DMS53 (cell line): ENCODE measurements around the gene HEXB.
"Not testable (repeated sequence)": the region's sequence is repeated elsewhere in the genome, so short reads cannot be mapped to it uniquely, and the experiment has no call there.

Source experiments
- DNase-seq: peaks from one replicate; lab custom pipeline; 2025; lab: John Stamatoyannopoulos, UW

The HEXB gene

GRCh38 chr5:74738406-74738805 is 53.4 kb downstream of the HEXB start:
- DNase-seq: no peak

GRCh38 chr5:74748742-74749141 is 63.7 kb downstream of the HEXB start:
- DNase-seq: not testable (repeated sequence)

- no peak for DNase-seq
Observed at GRCh38 chr5:74761241-74761640, 76.2 kb downstream of the HEXB start.

- DNase-seq: peak; percentile 39
Observed at GRCh38 chr5:74762599-74762998, 77.6 kb downstream of the HEXB start.

GRCh38 chr5:74763504-74763903 is 78.5 kb downstream of the HEXB start:
- DNase-seq: no peak

- peak; percentile 39 for DNase-seq
Observed at GRCh38 chr5:74765201-74765600, 80.2 kb downstream of the HEXB start.

GRCh38 chr5:74765929-74766328 is 80.9 kb downstream of the HEXB start:
- DNase-seq: no peak

GRCh38 chr5:74766418-74766848 is 81.4 kb downstream of the HEXB start:
- DNase-seq: peak; percentile 78

- DNase-seq: peak; percentile 97
Observed at GRCh38 chr5:74766849-74767578, 82.0 kb downstream of the HEXB start, which contains the start of the genes GFM2 and NSA2. TSS of gene GFM2 (minus strand) at chr5:74767117. CDS start at chr5:74763742, 3,375 bp downstream. TSS of gene NSA2 (plus strand) at chr5:74767249. CDS start at chr5:74767361, 112 bp downstream.

- DNase-seq: peak; percentile 50
Observed at GRCh38 chr5:74767579-74767913, 82.5 kb downstream of the HEXB start.
